Activated B cell treated with CpG ODN at 0.5 μM for 24 hours (primary cell): Measurements from ENCODE around the gene KATNBL1. TPM values are rescaled to one million over a fixed set of nuclear protein-coding genes. Genes with fewer than 3 reads are reported as not detected.
"Not testable (repeated sequence)": the region's sequence is repeated elsewhere in the genome, so short reads cannot be mapped to it uniquely, and the experiment has no call there.

Experiments used
- ATAC-seq: fragments of 200-7000 bp; cut with Tn5 transposase; one replicate; pipeline ENCODE4 v1.10.0; 2021; ENCODE audit warnings: low read depth, mild to moderate bottlenecking, moderate library complexity
- CTCF ChIA-PET: fragments of 350-600 bp; sonication (Branson Sonifier 250); formaldehyde crosslinking; loops from one replicate; lab custom pipeline; 2021; ENCODE audit warnings: antibody characterized with exemption; lab: Charles Lee
- POLR2A ChIA-PET: fragments of 350-600 bp; sonication (Branson Sonifier 250); formaldehyde crosslinking; loops from one replicate; lab custom pipeline; 2021; ENCODE audit warnings: antibody characterized with exemption; lab: Charles Lee
- DNase-seq: peaks from one replicate; pipeline ENCODE4 v3.0.0; 2022
- H3K27ac Mint-ChIP-seq: one replicate; pipeline ENCODE4 v1.8.0; 2020; ENCODE audit warnings: mixed read lengths
- H3K27me3 Mint-ChIP-seq: one replicate; pipeline ENCODE4 v1.8.0; 2021; ENCODE audit warnings: mixed read lengths
- H3K36me3 Mint-ChIP-seq: one replicate; pipeline ENCODE4 v1.8.0; 2021; ENCODE audit warnings: low read depth, mixed read lengths
- H3K4me1 Mint-ChIP-seq: one replicate; pipeline ENCODE4 v1.8.0; 2021; ENCODE audit warnings: mixed read lengths
- H3K4me3 Mint-ChIP-seq: one replicate; pipeline ENCODE4 v1.8.0; 2020; ENCODE audit warnings: mild to moderate bottlenecking, mixed read lengths
- H3K9me3 Mint-ChIP-seq: one replicate; pipeline ENCODE4 v1.8.0; 2020; ENCODE audit warnings: mixed read lengths
- intact Hi-C: fragments of 100-400 bp; cut with micrococcal nuclease; formaldehyde crosslinking; loops from one replicate; pipeline ENCODE4 v1.15.1; 2024
- total RNA-seq: library from RNA; stranded (reverse); gene quantifications from 2 replicates; pipeline ENCODE4 v1.2.3, GENCODE V29; 2022
- TF ChIP-seq, protein P1 (sequence below): fragments of 200-600 bp; IDR thresholded peaks from one replicate; pipeline ENCODE4 v1.8.0; 2022; ENCODE audit warnings: antibody characterized with exemption, mild to moderate bottlenecking

KATNBL1 gene
- total RNA-seq, 1 donor from 2014 or later = 53.3 TPM

DNA sequence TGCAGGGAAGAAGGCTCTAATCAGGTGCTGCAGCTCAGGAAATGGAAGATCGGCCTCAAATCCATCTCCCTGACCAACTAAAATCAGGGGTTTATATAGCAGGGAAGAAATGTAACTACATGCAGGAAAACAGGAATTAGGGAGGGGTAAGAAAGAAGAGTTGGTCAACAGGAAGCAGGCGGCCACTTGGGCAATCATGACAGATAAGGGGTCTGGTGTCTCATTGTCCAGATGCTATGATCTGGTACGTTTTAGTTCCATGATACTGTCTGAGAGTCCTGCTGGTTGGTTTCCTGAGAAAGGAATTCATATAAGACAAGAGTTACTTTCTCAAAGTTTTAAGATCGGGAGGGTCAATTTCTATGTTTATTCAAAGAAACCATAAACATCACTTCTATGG lies 24.2 kb downstream of the KATNBL1 start:
- no peak for ATAC-seq
- ChIA-PET POLR2A (no interaction called here), CTCF (no interaction called here)
- no peak overlapping the region for H3K4me3 Mint-ChIP-seq
- H3K4me1 Mint-ChIP-seq = peaks cover 26% of the 10 kb centered on the region
- no peaks in the 10 kb centered on the region for H3K9me3 Mint-ChIP-seq
- no peak for DNase-seq
- TF ChIP-seq, protein P1, sequence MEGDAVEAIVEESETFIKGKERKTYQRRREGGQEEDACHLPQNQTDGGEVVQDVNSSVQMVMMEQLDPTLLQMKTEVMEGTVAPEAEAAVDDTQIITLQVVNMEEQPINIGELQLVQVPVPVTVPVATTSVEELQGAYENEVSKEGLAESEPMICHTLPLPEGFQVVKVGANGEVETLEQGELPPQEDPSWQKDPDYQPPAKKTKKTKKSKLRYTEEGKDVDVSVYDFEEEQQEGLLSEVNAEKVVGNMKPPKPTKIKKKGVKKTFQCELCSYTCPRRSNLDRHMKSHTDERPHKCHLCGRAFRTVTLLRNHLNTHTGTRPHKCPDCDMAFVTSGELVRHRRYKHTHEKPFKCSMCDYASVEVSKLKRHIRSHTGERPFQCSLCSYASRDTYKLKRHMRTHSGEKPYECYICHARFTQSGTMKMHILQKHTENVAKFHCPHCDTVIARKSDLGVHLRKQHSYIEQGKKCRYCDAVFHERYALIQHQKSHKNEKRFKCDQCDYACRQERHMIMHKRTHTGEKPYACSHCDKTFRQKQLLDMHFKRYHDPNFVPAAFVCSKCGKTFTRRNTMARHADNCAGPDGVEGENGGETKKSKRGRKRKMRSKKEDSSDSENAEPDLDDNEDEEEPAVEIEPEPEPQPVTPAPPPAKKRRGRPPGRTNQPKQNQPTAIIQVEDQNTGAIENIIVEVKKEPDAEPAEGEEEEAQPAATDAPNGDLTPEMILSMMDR = no peak
- no peak overlapping the region for H3K27ac Mint-ChIP-seq
- H3K27me3 Mint-ChIP-seq = no peaks in the 10 kb centered on the region
- intact Hi-C loops = no loop called here
- peaks cover 15% of the 10 kb centered on the region for H3K36me3 Mint-ChIP-seq

DNA sequence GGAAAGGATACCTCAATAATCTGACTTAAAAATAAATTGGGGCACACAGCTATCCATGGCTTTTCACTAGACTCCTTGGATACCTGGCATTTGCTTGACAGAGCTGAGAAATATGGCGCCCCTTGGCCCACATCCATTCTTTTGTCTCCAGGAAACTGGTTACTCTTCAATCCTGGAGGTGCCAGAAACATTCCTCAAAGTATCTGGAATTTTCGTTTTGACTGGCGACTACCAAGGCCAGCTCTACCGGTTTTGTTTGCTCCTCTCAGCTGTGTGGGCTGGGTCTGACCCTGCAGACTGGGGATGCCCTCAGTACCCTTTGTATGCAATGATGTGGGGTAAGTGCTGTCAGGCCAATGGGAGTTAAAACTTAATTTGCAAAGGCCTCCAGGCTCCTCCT lies 27.0 kb downstream of the KATNBL1 start:
- no peaks in the 10 kb centered on the region for H3K27me3 Mint-ChIP-seq
- H3K36me3 Mint-ChIP-seq = peaks cover 15% of the 10 kb centered on the region
- no peak overlapping the region for H3K27ac Mint-ChIP-seq
- ATAC-seq (no peak), DNase-seq (no peak)
- intact Hi-C loops = no loop called here
- H3K9me3 Mint-ChIP-seq = no peaks in the 10 kb centered on the region
- TF ChIP-seq, protein P1 = no peak
- POLR2A ChIA-PET = no interaction called here
- H3K4me1 Mint-ChIP-seq = peaks cover 11% of the 10 kb centered on the region
- CTCF ChIA-PET = no interaction called here
- no peak overlapping the region for H3K4me3 Mint-ChIP-seq

DNA sequence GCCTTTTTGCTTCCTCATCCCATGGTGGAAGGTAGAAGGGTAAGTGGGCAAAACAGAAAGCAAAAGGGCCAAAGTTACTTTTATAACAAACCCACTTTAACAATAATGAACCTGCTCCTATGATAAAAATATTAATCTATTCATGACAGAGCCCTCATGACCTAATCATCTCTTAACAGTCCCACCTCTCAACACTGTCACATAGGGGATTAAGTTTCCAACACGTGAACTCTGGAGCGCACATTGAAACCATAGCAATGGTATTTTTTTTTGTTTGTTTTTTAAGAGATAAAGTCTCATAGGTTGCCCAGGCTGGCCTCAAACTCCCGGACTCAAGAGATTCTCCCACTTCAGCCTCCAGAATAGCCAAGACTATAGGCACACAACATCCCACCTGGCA lies 30.7 kb downstream of the KATNBL1 start:
- peaks cover 19% of the 10 kb centered on the region for H3K36me3 Mint-ChIP-seq
- POLR2A ChIA-PET = no interaction called here
- DNase-seq (no peak), ATAC-seq (no peak)
- H3K9me3 Mint-ChIP-seq = peaks cover 5% of the 10 kb centered on the region
- intact Hi-C loops = no loop called here
- no peaks in the 10 kb centered on the region for H3K27me3 Mint-ChIP-seq
- CTCF ChIA-PET = no interaction called here
- TF ChIP-seq, protein P1 = no peak
- H3K27ac Mint-ChIP-seq = no peak overlapping the region
- no peak overlapping the region for H3K4me3 Mint-ChIP-seq
- H3K4me1 Mint-ChIP-seq = peaks cover 10% of the 10 kb centered on the region

DNA sequence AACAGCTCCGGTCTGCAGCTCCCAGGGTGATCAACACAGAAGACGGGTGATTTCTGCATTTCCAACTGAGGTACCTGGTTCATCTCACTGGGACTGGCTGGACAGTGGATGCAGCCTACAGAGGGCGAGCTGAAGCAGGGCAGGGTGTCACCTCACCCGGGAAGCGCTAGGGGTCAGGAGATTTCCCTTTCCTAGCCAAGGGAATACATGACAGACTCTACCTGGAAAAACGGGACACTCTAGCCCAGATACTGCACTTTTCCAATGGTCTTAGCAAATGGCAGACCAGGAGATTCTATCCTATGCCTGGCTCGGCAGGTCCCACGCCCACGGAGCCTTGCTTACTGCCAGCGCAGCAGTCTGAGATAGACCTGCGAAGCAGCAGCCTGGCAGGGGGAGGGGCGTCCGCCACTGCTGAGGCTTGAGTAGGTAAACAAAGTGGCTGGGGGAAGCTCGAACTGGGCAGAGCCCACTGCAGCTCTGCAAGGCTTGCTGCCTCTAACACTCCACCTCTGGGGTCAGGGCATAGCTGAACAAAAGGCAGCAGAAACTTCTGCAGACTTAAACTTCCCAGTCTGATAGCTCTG lies 43.8 kb downstream of the KATNBL1 start:
- POLR2A ChIA-PET, H3K4me3 Mint-ChIP-seq, ATAC-seq, H3K27me3 Mint-ChIP-seq, CTCF ChIA-PET, intact Hi-C loops, DNase-seq, H3K27ac Mint-ChIP-seq: not testable (repeated sequence)
- Mint-ChIP-seq H3K9me3 (peaks cover 23% of the 10 kb centered on the region), H3K4me1 (peaks cover 35% of the 10 kb centered on the region), H3K36me3 (peaks cover 46% of the 10 kb centered on the region)

DNA sequence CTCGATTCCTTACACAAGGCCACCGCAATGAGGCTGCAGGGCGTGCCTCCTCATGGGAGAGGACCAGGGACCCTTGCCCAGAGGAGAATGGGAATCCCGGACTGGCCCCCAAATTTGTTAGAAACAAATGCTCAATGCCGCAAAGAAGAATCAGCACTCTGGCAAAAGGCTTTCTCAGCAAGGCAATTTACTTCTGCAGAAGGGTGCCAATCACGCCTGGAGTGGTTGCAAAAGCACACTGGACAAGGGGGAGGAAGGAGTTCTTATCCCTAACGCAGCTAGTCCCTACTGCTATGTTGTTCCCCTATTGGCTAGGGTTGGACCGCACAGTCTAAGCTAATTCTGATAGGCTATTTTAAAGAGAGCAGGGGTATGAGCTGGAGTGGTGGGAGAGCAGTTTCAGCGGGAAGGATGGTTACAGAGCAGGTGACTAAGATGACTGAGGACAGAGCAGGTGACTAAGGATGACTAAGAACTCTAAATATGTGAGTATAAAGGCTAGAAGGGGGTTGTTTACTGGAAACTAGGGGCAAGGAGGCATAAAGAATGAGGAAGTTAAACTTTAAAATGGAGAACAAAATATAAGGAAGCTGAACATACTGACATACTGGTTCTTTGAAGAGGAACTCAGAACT lies 48.5 kb downstream of the KATNBL1 start:
- DNase-seq (no peak), ATAC-seq (peak; percentile 72)
- Mint-ChIP-seq H3K4me1 (peaks cover 14% of the 10 kb centered on the region), H3K4me3 (no peak overlapping the region), H3K27ac (peak overlapping the region; percentile 44), H3K36me3 (peaks cover 76% of the 10 kb centered on the region), H3K27me3 (no peaks in the 10 kb centered on the region), H3K9me3 (peaks cover 35% of the 10 kb centered on the region)
- TF ChIP-seq, protein P1 = no peak
- CTCF ChIA-PET = no interaction called here
- intact Hi-C loops = no loop called here
- POLR2A ChIA-PET = interaction anchor here (0.8 to 0.9 kb wide), 2 partner anchors 47 to 64 kb away, joined by 3 read pairs; partner anchors contain the start of gene EMC4
